B cell (primary cell): ENCODE measurements around the gene GAK. TPM values are rescaled to one million over a fixed set of nuclear protein-coding genes. Genes with fewer than 3 reads are reported as not detected.

ENCODE experiments used
- ATAC-seq: fragments of 200-7000 bp; cut with Tn5 transposase; one replicate; pipeline ENCODE4 v1.10.0; 2021; ENCODE audit warnings: low read depth, mild to moderate bottlenecking, moderate number of reproducible peaks, moderate library complexity
- CTCF ChIA-PET: fragments of 350-600 bp; sonication (Branson Sonifier 250); formaldehyde crosslinking; loops from one replicate; lab custom pipeline; 2021; ENCODE audit warnings: antibody characterized with exemption, inconsistent platforms; lab: Charles Lee
- POLR2A ChIA-PET: fragments of 350-600 bp; sonication (Branson Sonifier 250); formaldehyde crosslinking; loops from one replicate; lab custom pipeline; 2021; ENCODE audit warnings: antibody characterized with exemption; lab: Charles Lee
- DNase-seq: peaks from one replicate; pipeline ENCODE4 v3.0.0; 2013
- H2AFZ ChIP-seq: 2 replicates; pipeline ENCODE4 v1.6.1; 2012; ENCODE audit warnings: mild to moderate bottlenecking, low read depth, low read length; ENCODE audit not compliant: insufficient read depth, poor library complexity, severe bottlenecking
- H3K27ac ChIP-seq, 2 donors: 1 replicate in 1 of 2; 2 replicates in 1 of 2; pipeline ENCODE4 v1.5.1; 2012 to 2013; ENCODE audit warnings: low read length in 2 of 2, mild to moderate bottlenecking in 2 of 2, moderate library complexity in 1 of 2
- H3K27me3 ChIP-seq, 4 experiments: fragments of 200-600 bp in 1 of 4; sonication (generic) in 1 of 4; replicated peaks in 1 of 4; 1 replicate in 2 of 4; 2 replicates in 2 of 4; pipeline versions ENCODE4 v1.6.1 to v1.7.0; 2013 to 2016; ENCODE audit warnings: low read length in 3 of 4, mild to moderate bottlenecking in 2 of 4, mixed read lengths in 1 of 4, moderate library complexity in 1 of 4; ENCODE audit not compliant: insufficient read depth in 4 of 4, control insufficient read depth in 3 of 4; ENCODE audit errors: control extremely low read depth in 1 of 4
- H3K36me3 ChIP-seq, 2 experiments: replicated peaks in 1 of 2; 1 replicate in 1 of 2; 2 replicates in 1 of 2; pipeline versions ENCODE4 v1.6.1 to v1.7.1; 2013; ENCODE audit warnings: low read length in 1 of 2; ENCODE audit not compliant: insufficient read depth in 2 of 2, control insufficient read depth in 1 of 2; ENCODE audit errors: control extremely low read depth in 1 of 2, extremely low read depth in 1 of 2
- H3K4me1 ChIP-seq, 2 donors: fragments of 200-600 bp in 1 of 2; sonication (generic) in 1 of 2; 1 replicate in 1 of 2; 2 replicates in 1 of 2; pipeline versions ENCODE4 v1.5.1 to v1.6.1; 2013 to 2017; ENCODE audit warnings: low read length in 2 of 2; ENCODE audit not compliant: control insufficient read depth in 2 of 2, insufficient read depth in 2 of 2
- H3K4me2 ChIP-seq: replicated peaks from 2 replicates; pipeline ENCODE3; 2012; ENCODE audit warnings: mild to moderate bottlenecking, low read depth, low read length; ENCODE audit not compliant: poor library complexity, severe bottlenecking
- H3K4me3 ChIP-seq, 5 experiments: fragments of 200-600 bp in 1 of 5; sonication (generic) in 1 of 5; 1 replicate in 3 of 5; 2 replicates in 2 of 5; pipeline versions ENCODE4 v1.5.1 to v1.7.0; 2011 to 2016; ENCODE audit warnings: low read length in 4 of 5, mild to moderate bottlenecking in 4 of 5, low read depth in 2 of 5, control low read depth in 1 of 5, moderate library complexity in 1 of 5; ENCODE audit not compliant: insufficient read depth in 1 of 5; ENCODE audit errors: control extremely low read depth in 1 of 5, extremely low read depth in 1 of 5
- H3K79me2 ChIP-seq: fragments of 200-600 bp; sonication (generic); one replicate; pipeline ENCODE4 v1.6.0; 2016; ENCODE audit warnings: low read length; ENCODE audit not compliant: control insufficient read depth, insufficient read depth
- H3K9ac ChIP-seq: fragments of 200-600 bp; sonication (generic); 2 replicates; pipeline ENCODE4 v1.6.1; 2017; ENCODE audit warnings: mild to moderate bottlenecking, low read length, moderate library complexity
- H3K9me3 ChIP-seq, 3 donors: one replicate each; pipeline versions ENCODE4 v1.6.1 to v1.7.1; 2013; ENCODE audit warnings: low read length in 2 of 3; ENCODE audit not compliant: control insufficient read depth in 2 of 3, insufficient read depth in 1 of 3; ENCODE audit errors: control extremely low read depth in 1 of 3
- H4K20me1 ChIP-seq: 2 replicates; pipeline ENCODE4 v1.6.0; 2012; ENCODE audit warnings: mild to moderate bottlenecking, low read length; ENCODE audit not compliant: insufficient read depth, control insufficient read depth, poor library complexity, severe bottlenecking
- H3K27ac Mint-ChIP-seq: one replicate; pipeline ENCODE4 v1.8.0; 2021; ENCODE audit warnings: mixed read lengths
- H3K27me3 Mint-ChIP-seq: one replicate; pipeline ENCODE4 v1.8.0; 2021; ENCODE audit warnings: mixed read lengths
- H3K4me1 Mint-ChIP-seq: one replicate; pipeline ENCODE4 v1.8.0; 2021; ENCODE audit warnings: mixed read lengths
- H3K4me3 Mint-ChIP-seq: one replicate; pipeline ENCODE4 v1.8.0; 2021; ENCODE audit warnings: mixed read lengths
- H3K9me3 Mint-ChIP-seq: one replicate; pipeline ENCODE4 v1.8.0; 2022; ENCODE audit warnings: mixed read lengths; ENCODE audit not compliant: insufficient read depth
- CTCF ChIP-seq: fragments of 200-600 bp; IDR thresholded peaks from one replicate; pipeline ENCODE4 v1.8.0; 2022; ENCODE audit warnings: antibody characterized with exemption, mild to moderate bottlenecking
- EZH2 ChIP-seq: IDR thresholded peaks from 2 replicates; pipeline ENCODE4 v1.6.1; 2012; ENCODE audit warnings: borderline replicate concordance, low read depth, mild to moderate bottlenecking, moderate library complexity, low read length; ENCODE audit not compliant: insufficient read depth, poor library complexity, severe bottlenecking
- WGBS: methylation state at CpG from one replicate; pipeline ENCODE4 v1.1.5; 2013; ENCODE audit warnings: missing lambda C conversion rate; ENCODE audit not compliant: insufficient coverage; 5-methylcytosine and 5-hydroxymethylcytosine counted together
- intact Hi-C: fragments of 100-400 bp; cut with micrococcal nuclease; formaldehyde crosslinking; loops from one replicate; pipeline ENCODE4 v1.10.0; 2022
- polyA plus RNA-seq: library from polyadenylated mRNA; depleted of rRNA; stranded (reverse); fragments of >200 nt; gene quantifications from 2 replicates; pipeline ENCODE4 v1.2.3, GENCODE V29; 2012
- total RNA-seq, 2 donors: library from RNA; stranded (reverse); fragments of 120-200 nt in 1 of 2; gene quantifications; 1 replicate in 1 of 2; 2 replicates in 1 of 2; pipeline versions ENCODE4 v1.2.3 to v1.2.4, GENCODE V29; 2013 to 2022

Gene GAK
- total and polyA plus RNA-seq, 2 donors (not counting 1 experiment from before 2014, with no cell fraction given), result 113 to 283 TPM

GRCh38 chr4:888029-888428 lies 44.1 kb downstream of the GAK start:
- no peak overlapping the region for H2AFZ ChIP-seq
- peaks cover 2% of the 10 kb centered on the region for H3K9me3 Mint-ChIP-seq
- H3K4me3 ChIP-seq, result no peak overlapping the region
- H3K9me3 ChIP-seq, result peaks cover 0 to 12% (median 0%) of the 10 kb centered on the region in 3 donors
- peaks cover 62% of the 10 kb centered on the region for H4K20me1 ChIP-seq
- no peaks in the 10 kb centered on the region for H3K4me1 Mint-ChIP-seq
- no peaks in the 10 kb centered on the region for H3K27me3 ChIP-seq
- H3K4me1 ChIP-seq, result no peaks in the 10 kb centered on the region
- DNase-seq (no peak), ATAC-seq (no peak)
- peaks cover 0 to 68% of the 10 kb centered on the region in 2 experiments for H3K36me3 ChIP-seq
- H3K27ac ChIP-seq, result no peak overlapping the region
- TF ChIP-seq EZH2 (no peak), CTCF (no peak)
- H3K79me2 ChIP-seq, result peaks cover 3% of the 10 kb centered on the region
- POLR2A ChIA-PET, result no interaction called here
- CTCF ChIA-PET, result no interaction called here
- intact Hi-C loops, result no loop called here
- H3K27ac Mint-ChIP-seq, result no peak overlapping the region
- 97% methylated on average over 23 of the region's 23 CpGs for WGBS
- no peak overlapping the region for H3K9ac ChIP-seq
- H3K4me3 Mint-ChIP-seq, result no peak overlapping the region
- H3K27me3 Mint-ChIP-seq, result no peaks in the 10 kb centered on the region
- no peak overlapping the region for H3K4me2 ChIP-seq

- H3K9me3 ChIP-seq, result peaks cover 0 to 10% (median 0%) of the 10 kb centered on the region in 3 donors
- no peak overlapping the region for H3K9ac ChIP-seq
- no peaks in the 10 kb centered on the region for H3K4me1 Mint-ChIP-seq
- ChIA-PET CTCF (no interaction called here), POLR2A (no interaction called here)
- no peak overlapping the region for H3K4me2 ChIP-seq
- TF ChIP-seq CTCF (no peak), EZH2 (no peak)
- intact Hi-C loops, result no loop called here
- H3K27me3 Mint-ChIP-seq, result no peaks in the 10 kb centered on the region
- no peak overlapping the region for H3K4me3 ChIP-seq
- DNase-seq, result no peak
- peaks cover 3% of the 10 kb centered on the region for H3K79me2 ChIP-seq
- WGBS, result 98% methylated on average over 63 of the region's 63 CpGs
- no peak overlapping the region for H3K4me3 Mint-ChIP-seq
- no peak for ATAC-seq
- H3K9me3 Mint-ChIP-seq, result peaks cover 2% of the 10 kb centered on the region
- peaks cover 54% of the 10 kb centered on the region for H4K20me1 ChIP-seq
- no peak overlapping the region for H3K27ac ChIP-seq
- no peaks in the 10 kb centered on the region for H3K27me3 ChIP-seq
- H2AFZ ChIP-seq, result no peak overlapping the region
- H3K4me1 ChIP-seq, result no peaks in the 10 kb centered on the region
- H3K27ac Mint-ChIP-seq, result no peak overlapping the region
- H3K36me3 ChIP-seq, result peaks cover 0 to 65% of the 10 kb centered on the region in 2 experiments
Measured at GRCh38 chr4:887034-887763, 44.9 kb downstream of the GAK start.
